HEK293 (cell line): ENCODE results near the gene CCDC181.

Experiments
- CTCF ChIA-PET: fragments of 350-600 bp; formaldehyde crosslinking; extraction: SDS; loops from one replicate; lab custom pipeline; 2021; ENCODE audit warnings: antibody characterized with exemption; lab: Yijun Ruan, JAX
- POLR2A ChIA-PET: fragments of 300-600 bp; formaldehyde crosslinking; extraction: SDS; loops from one replicate; lab custom pipeline; 2020; ENCODE audit warnings: antibody characterized with exemption, inconsistent platforms; lab: Yijun Ruan, JAX
- H3K27ac ChIP-seq: fragments of 200-500 bp; sonication (Bioruptor generic); 2 replicates; pipeline ENCODE4 v1.5.1; 2014; ENCODE audit warnings: low read depth, low read length, control low read depth, inconsistent platforms; ENCODE audit errors: extremely low read depth
- H3K36me3 ChIP-seq, 2 experiments: fragments of 200-500 bp in 1 of 2; sonication (Bioruptor generic) in 1 of 2; 1 replicate in 1 of 2; 2 replicates in 1 of 2; pipeline ENCODE4 v1.5.1; 2014 to 2017; ENCODE audit warnings: inconsistent platforms in 2 of 2, low read length in 2 of 2; ENCODE audit not compliant: control insufficient read depth in 2 of 2, insufficient read depth in 1 of 2
- H3K4me1 ChIP-seq: fragments of 200-500 bp; sonication (Bioruptor generic); 2 replicates; pipeline ENCODE4 v1.5.1; 2014; ENCODE audit warnings: mild to moderate bottlenecking, low read length, inconsistent platforms; ENCODE audit not compliant: control insufficient read depth, insufficient read depth
- H3K4me3 ChIP-seq: 2 replicates; pipeline ENCODE4 v1.5.1; 2011; ENCODE audit warnings: low read depth, mild to moderate bottlenecking, control low read depth, low read length, moderate library complexity
- H3K9me3 ChIP-seq: fragments of 200-500 bp; sonication (Bioruptor generic); 2 replicates; pipeline ENCODE4 v1.5.1; 2014; ENCODE audit warnings: low read depth, low read length, inconsistent platforms; ENCODE audit not compliant: control insufficient read depth, insufficient read depth
- EGR2 ChIP-seq: fragments of 450-650 bp; formaldehyde crosslinking; IDR thresholded peaks from 2 replicates; pipeline ENCODE4 v1.5.1; 2016; ENCODE audit warnings: low read depth, missing biosample characterization, missing genetic modification characterization
- GLI4 ChIP-seq: fragments of 450-650 bp; formaldehyde crosslinking; IDR thresholded peaks from 2 replicates; pipeline ENCODE4 v1.5.1; 2016; ENCODE audit warnings: missing biosample characterization, missing genetic modification characterization
- KLF1 ChIP-seq: fragments of 450-650 bp; formaldehyde crosslinking; IDR thresholded peaks from 2 replicates; pipeline ENCODE4 v1.5.1; 2016; ENCODE audit warnings: missing biosample characterization, missing genetic modification characterization
- ZBTB17 ChIP-seq: fragments of 450-650 bp; formaldehyde crosslinking; IDR thresholded peaks from 2 replicates; pipeline ENCODE4 v1.5.1; 2016; ENCODE audit warnings: missing biosample characterization, missing genetic modification characterization
- ZBTB8A ChIP-seq: fragments of 450-650 bp; formaldehyde crosslinking; IDR thresholded peaks from 2 replicates; pipeline ENCODE4 v1.5.1; 2016; ENCODE audit warnings: missing biosample characterization, missing genetic modification characterization
- ZNF16 ChIP-seq: fragments of 450-650 bp; formaldehyde crosslinking; IDR thresholded peaks from 2 replicates; pipeline ENCODE4 v1.5.1; 2016; ENCODE audit warnings: low read depth, missing biosample characterization, missing genetic modification characterization
- ZNF23 ChIP-seq: fragments of 450-650 bp; formaldehyde crosslinking; IDR thresholded peaks from 2 replicates; pipeline ENCODE4 v1.5.1; 2016; ENCODE audit warnings: missing biosample characterization, missing genetic modification characterization, borderline replicate concordance
- ZNF266 ChIP-seq: fragments of 450-650 bp; formaldehyde crosslinking; IDR thresholded peaks from 2 replicates; pipeline ENCODE4 v1.5.1; 2016; ENCODE audit warnings: missing biosample characterization, missing genetic modification characterization, low read depth
- ZNF366 ChIP-seq: fragments of 450-650 bp; formaldehyde crosslinking; conservative IDR thresholded peaks from 2 replicates; pipeline ENCODE4 v1.5.1; 2016; ENCODE audit warnings: missing biosample characterization, missing genetic modification characterization
- ZNF391 ChIP-seq: fragments of 450-650 bp; formaldehyde crosslinking; IDR thresholded peaks from 2 replicates; pipeline ENCODE4 v1.5.1; 2016; ENCODE audit warnings: low read depth, missing biosample characterization, missing genetic modification characterization, borderline replicate concordance
- ZNF501 ChIP-seq: fragments of 450-650 bp; formaldehyde crosslinking; IDR thresholded peaks from 2 replicates; pipeline ENCODE4 v1.5.1; 2016; ENCODE audit warnings: missing biosample characterization, missing genetic modification characterization
- ZNF510 ChIP-seq: fragments of 450-650 bp; formaldehyde crosslinking; IDR thresholded peaks from 2 replicates; pipeline ENCODE4 v1.5.1; 2018; ENCODE audit warnings: mild to moderate bottlenecking, missing genetic modification characterization, missing biosample characterization; ENCODE audit not compliant: insufficient replicate concordance
- ZNF548 ChIP-seq: fragments of 450-650 bp; formaldehyde crosslinking; IDR thresholded peaks from 2 replicates; pipeline ENCODE4 v1.5.1; 2016; ENCODE audit warnings: missing biosample characterization, missing genetic modification characterization
- ZNF560 ChIP-seq: fragments of 450-650 bp; formaldehyde crosslinking; IDR thresholded peaks from 2 replicates; pipeline ENCODE4 v1.5.1; 2017; ENCODE audit warnings: missing biosample characterization, missing genetic modification characterization, borderline replicate concordance
- ZNF623 ChIP-seq: fragments of 450-650 bp; formaldehyde crosslinking; IDR thresholded peaks from 2 replicates; pipeline ENCODE4 v1.5.1; 2016; ENCODE audit warnings: missing biosample characterization, missing genetic modification characterization
- TF ChIP-seq, protein P1 (sequence below): fragments of 450-650 bp; formaldehyde crosslinking; IDR thresholded peaks from 2 replicates; pipeline ENCODE4 v1.5.0; 2017; ENCODE audit warnings: missing biosample characterization, missing genetic modification characterization, borderline replicate concordance
- TF ChIP-seq, protein P2 (sequence below): fragments of 450-650 bp; IDR thresholded peaks from 2 replicates; pipeline ENCODE4 v1.5.1; 2018; ENCODE audit warnings: missing biosample characterization, missing genetic modification characterization
- TF ChIP-seq, protein P3 (sequence below): fragments of 450-650 bp; formaldehyde crosslinking; IDR thresholded peaks from 2 replicates; pipeline ENCODE4 v1.5.1; 2016; ENCODE audit warnings: missing biosample characterization, missing genetic modification characterization, borderline replicate concordance
- TF ChIP-seq, protein P4 (sequence below): fragments of 450-650 bp; formaldehyde crosslinking; IDR thresholded peaks from 2 replicates; pipeline ENCODE4 v1.5.1; 2016; ENCODE audit warnings: missing biosample characterization, missing genetic modification characterization
- TF ChIP-seq, protein P5 (sequence below): fragments of 450-650 bp; formaldehyde crosslinking; IDR thresholded peaks from 2 replicates; pipeline ENCODE4 v1.5.1; 2016; ENCODE audit warnings: missing biosample characterization, missing genetic modification characterization

Gene CCDC181

DNA sequence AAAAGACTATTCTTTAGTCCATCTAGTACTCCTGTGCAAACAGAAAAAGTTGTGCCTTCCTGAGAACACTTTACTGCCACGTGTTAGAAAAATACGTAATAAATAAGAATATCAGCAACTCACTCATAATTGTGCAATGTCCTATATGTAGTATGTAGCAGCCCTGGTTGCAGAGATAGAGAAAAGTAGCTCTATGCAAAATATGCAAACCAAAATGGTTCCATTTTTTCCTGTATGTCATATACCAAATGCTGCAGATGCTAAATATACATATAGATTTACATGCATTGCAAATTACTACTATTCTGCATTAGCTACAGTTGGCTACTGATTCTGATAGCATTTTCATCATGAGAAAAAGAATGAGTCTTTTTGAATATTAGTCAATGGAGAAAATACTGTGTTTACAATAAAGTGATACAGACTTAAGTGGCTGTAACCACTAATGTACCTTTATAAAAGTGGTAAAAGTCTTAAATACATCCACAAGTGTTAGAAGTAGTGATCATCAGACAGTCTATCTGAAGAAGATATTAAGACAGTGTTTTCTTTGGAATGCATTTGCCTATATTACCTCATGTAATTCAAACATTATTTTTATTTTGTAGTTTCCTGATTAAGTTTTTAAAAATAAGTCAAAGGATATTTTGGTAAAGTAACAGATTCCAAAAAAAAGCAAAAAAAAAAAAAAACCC, 79.4 kb downstream of the CCDC181 start:
- H3K9me3 ChIP-seq: no peaks in the 10 kb centered on the region
- TF ChIP-seq ZNF16: no peak
- TF ChIP-seq ZBTB8A (tag by site-specific recombination): no peak
- TF ChIP-seq, protein P1, sequence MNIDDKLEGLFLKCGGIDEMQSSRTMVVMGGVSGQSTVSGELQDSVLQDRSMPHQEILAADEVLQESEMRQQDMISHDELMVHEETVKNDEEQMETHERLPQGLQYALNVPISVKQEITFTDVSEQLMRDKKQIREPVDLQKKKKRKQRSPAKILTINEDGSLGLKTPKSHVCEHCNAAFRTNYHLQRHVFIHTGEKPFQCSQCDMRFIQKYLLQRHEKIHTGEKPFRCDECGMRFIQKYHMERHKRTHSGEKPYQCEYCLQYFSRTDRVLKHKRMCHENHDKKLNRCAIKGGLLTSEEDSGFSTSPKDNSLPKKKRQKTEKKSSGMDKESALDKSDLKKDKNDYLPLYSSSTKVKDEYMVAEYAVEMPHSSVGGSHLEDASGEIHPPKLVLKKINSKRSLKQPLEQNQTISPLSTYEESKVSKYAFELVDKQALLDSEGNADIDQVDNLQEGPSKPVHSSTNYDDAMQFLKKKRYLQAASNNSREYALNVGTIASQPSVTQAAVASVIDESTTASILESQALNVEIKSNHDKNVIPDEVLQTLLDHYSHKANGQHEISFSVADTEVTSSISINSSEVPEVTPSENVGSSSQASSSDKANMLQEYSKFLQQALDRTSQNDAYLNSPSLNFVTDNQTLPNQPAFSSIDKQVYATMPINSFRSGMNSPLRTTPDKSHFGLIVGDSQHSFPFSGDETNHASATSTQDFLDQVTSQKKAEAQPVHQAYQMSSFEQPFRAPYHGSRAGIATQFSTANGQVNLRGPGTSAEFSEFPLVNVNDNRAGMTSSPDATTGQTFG (tag by site-specific recombination): no peak
- no peak for TF ChIP-seq ZNF391 (tag by site-specific recombination)
- TF ChIP-seq ZNF510 (tag by site-specific recombination): no peak
- TF ChIP-seq, all 188 proteins: peak for 0
- Histone ChIP-seq H3K4me1 (no peaks in the 10 kb centered on the region), H3K4me3 (no peak overlapping the region), H3K36me3 (no peaks in the 10 kb centered on the region), H3K27ac (no peak overlapping the region)
- ChIA-PET POLR2A (interaction anchor here (0.6 to 1.1 kb wide), 3 partner anchors 368 to 744 kb away, joined by 3 to 5 read pairs (median 4); no protein-coding TSS in a partner anchor), CTCF (interaction anchor here (0.6 to 6.6 kb wide), 37 partner anchors 9 to 1862 kb away, joined by 3 to 72 read pairs (median 4); partner anchors contain the start of gene NME7)

DNA sequence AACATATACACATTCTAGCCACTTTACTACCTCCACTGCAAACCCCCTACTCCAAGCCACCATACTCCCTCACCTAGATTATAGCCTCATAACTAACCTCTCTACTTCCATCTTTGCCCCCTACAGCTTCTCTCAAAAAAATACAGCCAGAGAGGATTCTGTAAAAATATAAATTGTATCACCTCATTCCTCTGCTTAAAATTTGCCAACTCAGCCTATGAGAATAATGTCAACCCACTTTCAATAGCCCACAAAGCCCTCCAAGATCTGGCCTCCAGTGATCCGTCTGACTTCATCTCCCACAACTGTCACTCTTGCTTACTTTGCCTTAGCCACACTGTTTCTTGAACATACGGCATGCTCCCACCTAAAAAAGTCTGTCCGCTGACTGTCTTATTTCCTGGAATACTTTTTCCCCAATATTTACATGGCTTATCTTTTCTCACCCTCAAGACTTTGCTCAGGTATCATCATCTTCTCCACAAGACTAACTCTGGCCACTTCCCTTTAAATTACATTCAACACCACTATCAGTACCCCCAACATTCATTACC, 81.2 kb downstream of the CCDC181 start:
- Histone ChIP-seq H3K27ac (no peak overlapping the region), H3K36me3 (no peaks in the 10 kb centered on the region), H3K4me3 (no peak overlapping the region), H3K9me3 (no peaks in the 10 kb centered on the region), H3K4me1 (no peaks in the 10 kb centered on the region)
- CTCF ChIA-PET: interaction anchor here (1.5 to 6.6 kb wide), 3 partner anchors 202 to 1003 kb away, joined by 5 to 72 read pairs (median 8); no protein-coding TSS in a partner anchor
- POLR2A ChIA-PET: no interaction called here
- TF ChIP-seq ZNF23 (tag by site-specific recombination): no peak
- no peak for TF ChIP-seq ZNF623 (tag by site-specific recombination)
- TF ChIP-seq ZNF560: no peak
- no peak for TF ChIP-seq GLI4 (tag by site-specific recombination)
- no peak for TF ChIP-seq KLF1 (tag by site-specific recombination)
- no peak for TF ChIP-seq EGR2 (tag by site-specific recombination)
- TF ChIP-seq ZBTB17: no peak
- TF ChIP-seq, protein P2, sequence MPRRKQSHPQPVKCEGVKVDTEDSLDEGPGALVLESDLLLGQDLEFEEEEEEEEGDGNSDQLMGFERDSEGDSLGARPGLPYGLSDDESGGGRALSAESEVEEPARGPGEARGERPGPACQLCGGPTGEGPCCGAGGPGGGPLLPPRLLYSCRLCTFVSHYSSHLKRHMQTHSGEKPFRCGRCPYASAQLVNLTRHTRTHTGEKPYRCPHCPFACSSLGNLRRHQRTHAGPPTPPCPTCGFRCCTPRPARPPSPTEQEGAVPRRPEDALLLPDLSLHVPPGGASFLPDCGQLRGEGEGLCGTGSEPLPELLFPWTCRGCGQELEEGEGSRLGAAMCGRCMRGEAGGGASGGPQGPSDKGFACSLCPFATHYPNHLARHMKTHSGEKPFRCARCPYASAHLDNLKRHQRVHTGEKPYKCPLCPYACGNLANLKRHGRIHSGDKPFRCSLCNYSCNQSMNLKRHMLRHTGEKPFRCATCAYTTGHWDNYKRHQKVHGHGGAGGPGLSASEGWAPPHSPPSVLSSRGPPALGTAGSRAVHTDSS (tag by site-specific recombination): no peak
- no peak for TF ChIP-seq ZNF548 (tag by site-specific recombination)
- TF ChIP-seq ZNF266 (tag by site-specific recombination): no peak
- TF ChIP-seq ZNF501 (tag by site-specific recombination): no peak
- TF ChIP-seq, protein P3, sequence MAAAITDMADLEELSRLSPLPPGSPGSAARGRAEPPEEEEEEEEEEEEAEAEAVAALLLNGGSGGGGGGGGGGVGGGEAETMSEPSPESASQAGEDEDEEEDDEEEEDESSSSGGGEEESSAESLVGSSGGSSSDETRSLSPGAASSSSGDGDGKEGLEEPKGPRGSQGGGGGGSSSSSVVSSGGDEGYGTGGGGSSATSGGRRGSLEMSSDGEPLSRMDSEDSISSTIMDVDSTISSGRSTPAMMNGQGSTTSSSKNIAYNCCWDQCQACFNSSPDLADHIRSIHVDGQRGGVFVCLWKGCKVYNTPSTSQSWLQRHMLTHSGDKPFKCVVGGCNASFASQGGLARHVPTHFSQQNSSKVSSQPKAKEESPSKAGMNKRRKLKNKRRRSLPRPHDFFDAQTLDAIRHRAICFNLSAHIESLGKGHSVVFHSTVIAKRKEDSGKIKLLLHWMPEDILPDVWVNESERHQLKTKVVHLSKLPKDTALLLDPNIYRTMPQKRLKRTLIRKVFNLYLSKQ (tag by site-specific recombination): no peak
- TF ChIP-seq, protein P4, sequence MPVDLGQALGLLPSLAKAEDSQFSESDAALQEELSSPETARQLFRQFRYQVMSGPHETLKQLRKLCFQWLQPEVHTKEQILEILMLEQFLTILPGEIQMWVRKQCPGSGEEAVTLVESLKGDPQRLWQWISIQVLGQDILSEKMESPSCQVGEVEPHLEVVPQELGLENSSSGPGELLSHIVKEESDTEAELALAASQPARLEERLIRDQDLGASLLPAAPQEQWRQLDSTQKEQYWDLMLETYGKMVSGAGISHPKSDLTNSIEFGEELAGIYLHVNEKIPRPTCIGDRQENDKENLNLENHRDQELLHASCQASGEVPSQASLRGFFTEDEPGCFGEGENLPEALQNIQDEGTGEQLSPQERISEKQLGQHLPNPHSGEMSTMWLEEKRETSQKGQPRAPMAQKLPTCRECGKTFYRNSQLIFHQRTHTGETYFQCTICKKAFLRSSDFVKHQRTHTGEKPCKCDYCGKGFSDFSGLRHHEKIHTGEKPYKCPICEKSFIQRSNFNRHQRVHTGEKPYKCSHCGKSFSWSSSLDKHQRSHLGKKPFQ (tag by site-specific recombination): no peak
- no peak for TF ChIP-seq ZNF366 (tag by site-specific recombination)
- TF ChIP-seq, protein P5, sequence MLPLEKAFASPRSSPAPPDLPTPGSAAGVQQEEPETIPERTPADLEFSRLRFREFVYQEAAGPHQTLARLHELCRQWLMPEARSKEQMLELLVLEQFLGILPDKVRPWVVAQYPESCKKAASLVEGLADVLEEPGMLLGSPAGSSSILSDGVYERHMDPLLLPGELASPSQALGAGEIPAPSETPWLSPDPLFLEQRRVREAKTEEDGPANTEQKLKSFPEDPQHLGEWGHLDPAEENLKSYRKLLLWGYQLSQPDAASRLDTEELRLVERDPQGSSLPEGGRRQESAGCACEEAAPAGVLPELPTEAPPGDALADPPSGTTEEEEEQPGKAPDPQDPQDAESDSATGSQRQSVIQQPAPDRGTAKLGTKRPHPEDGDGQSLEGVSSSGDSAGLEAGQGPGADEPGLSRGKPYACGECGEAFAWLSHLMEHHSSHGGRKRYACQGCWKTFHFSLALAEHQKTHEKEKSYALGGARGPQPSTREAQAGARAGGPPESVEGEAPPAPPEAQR (tag by site-specific recombination): no peak
